Small intestine (tissue), 7 donors: ENCODE results near the gene HS3ST5. TPM values are rescaled to one million over a fixed set of nuclear protein-coding genes. Genes with fewer than 3 reads are reported as not detected.

Experiments
- DNase-seq, 2 donors: peaks; one replicate each; pipeline versions ENCODE4 v3.0.0 to v3.0.0-alpha.2; 2013
- FAIRE-seq: peaks from 2 replicates; lab custom pipeline; 2012; peaks lifted over from hg19 to GRCh38; lab: Jason Lieb, UNC
- H3K27ac ChIP-seq, 3 donors: one replicate each; pipeline ENCODE4 v1.5.1; 2013; ENCODE audit warnings: low read length in 2 of 3, mild to moderate bottlenecking in 2 of 3, control low read depth in 1 of 3, inconsistent platforms in 1 of 3, low read depth in 1 of 3, moderate library complexity in 1 of 3
- H3K27me3 ChIP-seq, 3 donors: one replicate each; pipeline ENCODE4 v1.6.1; 2013; ENCODE audit warnings: low read length in 3 of 3, inconsistent platforms in 1 of 3; ENCODE audit not compliant: control insufficient read depth in 3 of 3, insufficient read depth in 3 of 3
- H3K36me3 ChIP-seq, 3 donors: one replicate each; pipeline ENCODE4 v1.6.1; 2013; ENCODE audit warnings: low read length in 3 of 3, inconsistent platforms in 1 of 3, low read depth in 1 of 3, mild to moderate bottlenecking in 1 of 3, moderate library complexity in 1 of 3; ENCODE audit not compliant: control insufficient read depth in 3 of 3, insufficient read depth in 2 of 3
- H3K4me1 ChIP-seq, 3 donors: one replicate each; pipeline ENCODE4 v1.6.1; 2013; ENCODE audit warnings: low read length in 2 of 3, inconsistent platforms in 1 of 3, low read depth in 1 of 3, mild to moderate bottlenecking in 1 of 3, moderate library complexity in 1 of 3; ENCODE audit not compliant: control insufficient read depth in 3 of 3, insufficient read depth in 2 of 3
- H3K4me3 ChIP-seq, 3 donors: one replicate each; pipeline ENCODE4 v1.5.1; 2013; ENCODE audit warnings: low read length in 3 of 3, control low read depth in 1 of 3, inconsistent platforms in 1 of 3, low read depth in 1 of 3, mild to moderate bottlenecking in 1 of 3, moderate library complexity in 1 of 3
- H3K9me3 ChIP-seq, 2 donors: one replicate each; pipeline ENCODE4 v1.6.1; 2013; ENCODE audit warnings: low read depth in 1 of 2, low read length in 1 of 2; ENCODE audit not compliant: control insufficient read depth in 2 of 2, insufficient read depth in 1 of 2
- WGBS, 3 donors: extraction: QIAGEN DNeasy Blood & Tissue Kit; methylation state at CpG; one replicate each; pipeline ENCODE4 v1.1.7; 2013; 5-methylcytosine and 5-hydroxymethylcytosine counted together
- polyA plus RNA-seq, 4 donors: library from polyadenylated mRNA; stranded (reverse) in 3 of 4; unstranded in 1 of 4; fragments of 200-250 nt in 3 of 4; fragments of 120-200 nt in 1 of 4; gene quantifications; one replicate each; pipeline versions ENCODE4 v1.2.1 to v1.2.3, GENCODE V29; 2013
- donor health status: healthy with polysubstance abuse.
- donor health status: control.
- donor health status: control.
- donor health status: Bipolar disorder and iron deficiency.
- donor health status: healthy.

Gene HS3ST5
- polyA plus RNA-seq, 4 donors, result 0.46 to 0.92 TPM; not detected in 2

DNA sequence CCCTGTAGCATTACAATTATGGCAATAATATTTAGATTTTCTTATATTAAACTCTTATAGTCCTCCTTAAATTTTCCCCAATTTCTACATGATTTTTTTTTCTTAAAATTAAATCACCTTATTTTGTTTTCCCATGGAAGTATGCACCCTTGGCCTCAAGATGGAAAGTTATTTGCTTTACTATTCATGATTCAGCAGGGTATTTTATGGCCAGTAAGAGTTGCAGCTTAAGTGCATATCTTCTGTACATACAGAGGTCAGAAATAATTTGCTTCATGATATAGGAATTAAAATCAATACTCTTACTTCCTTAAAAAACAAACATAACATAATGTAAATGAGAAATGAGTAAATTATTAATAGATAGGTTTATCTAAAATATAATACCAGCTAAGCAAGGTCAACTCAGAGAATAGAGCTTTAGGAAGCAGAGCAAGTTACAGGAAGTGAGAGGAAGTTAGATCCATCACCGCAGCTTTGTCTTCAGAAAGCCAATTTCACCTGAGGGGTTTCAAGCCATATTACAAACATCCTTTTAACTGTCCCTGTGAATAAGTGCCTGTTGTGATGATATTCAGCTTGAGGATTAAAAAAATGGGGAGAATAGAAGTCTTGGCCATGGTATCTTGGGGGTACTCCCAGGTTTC, 24.6 kb upstream of the HS3ST5 start:
- H3K4me1 ChIP-seq, result peaks cover 0 to 4% (median 0%) of the 10 kb centered on the region in 3 donors
- WGBS, 3 donors, result 50 to 73% (median 56%) methylated on average over 1 of the region's 1 CpG
- no peaks in the 10 kb centered on the region for H3K27me3 ChIP-seq
- FAIRE-seq (no peak), DNase-seq (peak; percentile 17 to 22)
- no peaks in the 10 kb centered on the region for H3K9me3 ChIP-seq
- H3K27ac ChIP-seq, result no peak overlapping the region
- H3K36me3 ChIP-seq, result no peaks in the 10 kb centered on the region
- H3K4me3 ChIP-seq, result no peak overlapping the region

DNA sequence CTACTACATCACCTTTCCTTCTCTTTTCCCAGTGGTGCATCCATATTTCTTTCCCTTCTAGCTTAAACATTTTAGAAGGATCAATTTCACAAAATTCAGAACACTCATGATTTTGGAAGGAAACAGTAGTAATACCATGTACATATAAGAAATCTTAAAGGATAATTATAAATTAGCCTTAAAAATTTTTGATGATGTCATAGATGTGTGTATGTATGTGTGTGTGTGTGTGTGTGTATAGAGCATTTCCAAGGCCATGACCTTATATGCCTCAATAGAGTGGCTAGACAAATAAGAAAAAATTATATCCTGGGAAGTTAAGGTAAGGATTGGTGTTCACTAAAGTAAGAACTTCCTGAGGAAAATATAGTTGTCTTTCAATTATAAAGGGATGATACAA, 24.1 kb upstream of the HS3ST5 start:
- no peak for FAIRE-seq
- Histone ChIP-seq H3K36me3 (no peaks in the 10 kb centered on the region), H3K9me3 (no peaks in the 10 kb centered on the region), H3K4me3 (no peak overlapping the region), H3K27ac (no peak overlapping the region), H3K27me3 (no peaks in the 10 kb centered on the region), H3K4me1 (peaks cover 0 to 4% (median 0%) of the 10 kb centered on the region in 3 donors)
- no peak for DNase-seq

DNA sequence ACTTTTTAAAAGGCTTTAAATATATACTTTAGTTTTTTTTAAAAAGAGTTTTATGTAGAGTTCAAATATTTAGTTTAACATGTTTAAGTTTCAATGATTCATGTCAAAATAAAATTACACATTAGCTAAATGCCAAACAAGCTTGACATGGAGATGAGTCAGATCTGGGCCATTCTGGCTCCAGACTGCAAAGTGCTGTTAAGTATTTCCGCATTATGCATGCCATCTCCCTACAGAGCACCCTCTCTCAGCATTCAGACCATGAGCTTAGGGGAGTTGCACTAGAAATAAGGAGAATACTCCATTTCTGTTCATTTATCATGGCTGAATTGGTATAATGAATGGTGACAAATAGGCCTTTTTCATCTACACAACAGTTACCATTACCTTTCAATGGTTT, 21.5 kb upstream of the HS3ST5 start:
- no peaks in the 10 kb centered on the region for H3K36me3 ChIP-seq
- H3K9me3 ChIP-seq, result no peaks in the 10 kb centered on the region
- H3K27me3 ChIP-seq, result no peaks in the 10 kb centered on the region
- 63 to 81% (median 69%) methylated on average over 1 of the region's 1 CpG for WGBS, 3 donors
- H3K4me1 ChIP-seq, result peaks cover 0 to 4% (median 0%) of the 10 kb centered on the region in 3 donors
- no peak overlapping the region for H3K27ac ChIP-seq
- H3K4me3 ChIP-seq, result no peak overlapping the region
- DNase-seq, result no peak
- FAIRE-seq, result peak; percentile 64

DNA sequence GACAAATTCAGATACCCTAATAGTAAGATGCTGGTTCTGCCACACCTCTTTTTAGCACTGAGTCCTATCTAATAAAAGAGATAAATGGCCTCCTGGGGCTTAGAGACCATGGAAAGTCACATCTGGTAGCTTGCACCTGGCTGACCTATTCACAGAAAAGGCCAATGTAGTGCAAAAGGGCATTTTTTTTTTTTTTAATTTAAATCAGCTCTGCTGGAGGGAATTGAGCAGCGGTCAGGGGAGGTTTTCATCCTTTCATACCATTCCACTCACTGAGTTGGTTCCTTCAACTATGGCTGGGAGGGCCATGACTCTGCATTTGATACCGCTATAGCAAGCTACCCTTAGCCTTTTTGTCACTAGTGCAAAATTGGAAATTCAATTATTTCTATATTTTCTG, 20.1 kb upstream of the HS3ST5 start:
- Histone ChIP-seq H3K4me1 (peaks cover 0 to 4% (median 0%) of the 10 kb centered on the region in 3 donors), H3K9me3 (no peaks in the 10 kb centered on the region), H3K27me3 (no peaks in the 10 kb centered on the region), H3K4me3 (no peak overlapping the region), H3K27ac (no peak overlapping the region), H3K36me3 (no peaks in the 10 kb centered on the region)
- WGBS, 3 donors, result 83 to 91% (median 90%) methylated on average over 2 of the region's 2 CpGs
- no peak for FAIRE-seq
- DNase-seq, result no peak

DNA sequence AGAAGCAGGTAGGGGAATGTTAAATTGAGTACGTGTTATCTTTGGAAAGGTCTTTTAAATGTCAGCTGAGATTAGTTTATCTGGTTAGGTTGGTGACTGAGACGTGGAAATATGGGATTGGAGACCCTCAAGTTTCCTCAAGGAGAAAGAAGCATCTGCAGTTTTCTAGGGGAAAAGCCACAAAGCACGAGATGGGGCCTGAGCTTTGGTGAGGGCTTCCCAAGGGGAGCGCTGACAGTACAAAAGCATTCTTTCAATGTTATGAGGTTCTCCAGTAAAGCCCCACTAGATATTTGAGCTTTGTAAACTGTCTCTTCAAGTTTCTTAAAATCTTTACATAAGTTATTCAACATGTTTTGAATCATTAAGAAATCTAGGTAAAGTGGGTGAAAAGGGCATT, 19.6 kb upstream of the HS3ST5 start:
- Histone ChIP-seq H3K27me3 (no peaks in the 10 kb centered on the region), H3K36me3 (no peaks in the 10 kb centered on the region), H3K4me3 (no peak overlapping the region), H3K4me1 (no peaks in the 10 kb centered on the region), H3K9me3 (no peaks in the 10 kb centered on the region), H3K27ac (no peak overlapping the region)
- no peak for DNase-seq
- no peak for FAIRE-seq
- WGBS, 3 donors, result 70 to 78% (median 71%) methylated on average over 4 of the region's 4 CpGs

DNA sequence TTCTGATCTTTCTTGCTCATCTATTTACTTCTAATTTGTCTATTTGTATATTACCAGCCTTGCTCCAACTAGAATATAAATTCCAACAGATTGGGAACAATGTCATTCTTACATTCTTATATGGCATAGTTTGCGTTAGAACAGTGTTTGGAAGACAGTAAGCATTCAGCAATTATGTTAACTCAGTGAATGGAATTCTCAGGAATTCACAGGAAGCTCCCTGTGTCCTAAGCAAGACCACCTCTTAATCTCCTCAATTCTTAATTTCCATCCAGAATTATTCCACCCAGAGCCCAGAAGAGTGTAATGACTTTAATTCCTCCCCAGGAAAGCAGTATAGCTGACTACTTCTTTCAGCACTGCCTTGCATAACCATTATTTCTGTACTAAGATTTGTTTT, 18.2 kb upstream of the HS3ST5 start:
- no peaks in the 10 kb centered on the region for H3K36me3 ChIP-seq
- no peaks in the 10 kb centered on the region for H3K9me3 ChIP-seq
- DNase-seq, result no peak
- no peak overlapping the region for H3K27ac ChIP-seq
- no peak overlapping the region for H3K4me3 ChIP-seq
- H3K4me1 ChIP-seq, result no peaks in the 10 kb centered on the region
- FAIRE-seq, result no peak
- WGBS, 3 donors, result 74 to 79% (median 79%) methylated on average over 1 of the region's 1 CpG
- H3K27me3 ChIP-seq, result no peaks in the 10 kb centered on the region

DNA sequence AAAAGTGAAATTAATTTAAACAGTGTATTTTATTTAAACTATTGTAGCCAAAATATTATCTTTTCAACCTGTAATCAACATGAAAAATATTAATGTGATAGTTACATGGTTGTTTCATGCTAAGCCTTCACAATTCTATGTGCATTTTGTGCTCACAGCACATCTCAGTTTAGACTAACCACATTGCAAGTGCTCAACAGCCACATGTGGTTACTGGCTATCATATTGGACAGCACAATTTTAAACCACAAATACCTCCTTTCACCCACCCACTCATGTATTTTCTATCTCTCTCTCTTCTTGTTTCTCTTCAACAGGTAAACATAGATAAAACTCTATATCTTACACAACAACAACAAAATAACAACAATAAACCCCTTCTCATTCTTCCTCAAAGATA, 12.5 kb upstream of the HS3ST5 start:
- FAIRE-seq, result no peak
- no peaks in the 10 kb centered on the region for H3K27me3 ChIP-seq
- H3K27ac ChIP-seq, result no peak overlapping the region
- H3K4me3 ChIP-seq, result no peak overlapping the region
- no peaks in the 10 kb centered on the region for H3K4me1 ChIP-seq
- H3K9me3 ChIP-seq, result no peaks in the 10 kb centered on the region
- no peaks in the 10 kb centered on the region for H3K36me3 ChIP-seq
- DNase-seq, result no peak

DNA sequence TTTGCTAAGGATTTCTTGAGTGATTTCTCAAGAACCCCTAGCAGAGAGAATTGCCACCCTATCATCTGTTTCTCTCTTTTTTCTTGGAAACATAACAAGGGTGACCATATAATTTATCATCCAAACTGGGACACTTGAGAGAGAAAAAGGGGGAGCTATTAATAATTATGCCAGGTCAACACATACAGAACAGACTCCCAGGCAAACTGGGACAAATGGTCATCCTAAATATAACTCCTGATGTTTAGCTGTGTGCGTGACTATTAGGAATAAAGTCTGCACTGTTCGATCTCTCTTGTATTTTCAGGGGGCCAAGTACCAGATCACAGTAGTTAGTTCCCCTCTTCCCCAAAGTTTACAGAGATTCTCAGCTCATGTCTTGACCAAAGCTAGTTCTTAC, 11.7 kb upstream of the HS3ST5 start:
- FAIRE-seq (no peak), DNase-seq (no peak)
- WGBS, 3 donors, result 87 to 98% (median 96%) methylated on average over 2 of the region's 2 CpGs
- no peaks in the 10 kb centered on the region for H3K36me3 ChIP-seq
- H3K27ac ChIP-seq, result no peak overlapping the region
- H3K9me3 ChIP-seq, result no peaks in the 10 kb centered on the region
- H3K27me3 ChIP-seq, result no peaks in the 10 kb centered on the region
- no peak overlapping the region for H3K4me3 ChIP-seq
- no peaks in the 10 kb centered on the region for H3K4me1 ChIP-seq

DNA sequence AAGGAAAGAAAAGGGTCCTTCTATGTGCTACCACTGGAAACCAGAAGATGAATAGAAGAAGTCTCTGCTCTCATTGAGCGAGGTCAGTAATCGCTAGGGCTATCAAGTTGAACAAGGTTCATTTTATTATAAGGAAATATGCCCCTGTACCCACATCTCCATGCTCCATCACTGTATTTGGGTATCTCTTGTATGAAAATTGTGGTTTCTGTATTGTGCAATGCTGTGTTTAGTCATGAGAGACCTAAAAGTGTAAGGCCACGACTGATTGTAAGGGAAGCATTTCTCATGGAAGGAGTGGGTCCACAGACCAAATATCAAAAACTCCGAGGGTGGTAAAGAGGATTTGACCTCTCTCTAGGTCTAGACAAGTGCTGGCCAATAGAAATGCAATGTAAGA, 3.6 kb upstream of the HS3ST5 start:
- H3K4me1 ChIP-seq, result peaks cover 0 to 5% (median 0%) of the 10 kb centered on the region in 3 donors
- WGBS, 3 donors, result 80 to 89% (median 80%) methylated on average over 4 of the region's 4 CpGs
- H3K36me3 ChIP-seq, result no peaks in the 10 kb centered on the region
- H3K27me3 ChIP-seq, result peaks cover 5 to 15% (median 5%) of the 10 kb centered on the region in 3 donors
- FAIRE-seq (no peak), DNase-seq (no peak)
- no peak overlapping the region for H3K27ac ChIP-seq
- no peaks in the 10 kb centered on the region for H3K9me3 ChIP-seq
- no peak overlapping the region for H3K4me3 ChIP-seq
